Measurements from ENCODE around the gene DDX52. TPM values are rescaled to one million over a fixed set of nuclear protein-coding genes. Genes with fewer than 3 reads are reported as not detected.
"Not testable (repeated sequence)": the region's sequence is repeated elsewhere in the genome, so short reads cannot be mapped to it uniquely, and the experiment has no call there.

Gene DDX52
- total and polyA plus RNA-seq, 2 experiments from 2014 or later: 46.2 to 61.3 TPM

DNA sequence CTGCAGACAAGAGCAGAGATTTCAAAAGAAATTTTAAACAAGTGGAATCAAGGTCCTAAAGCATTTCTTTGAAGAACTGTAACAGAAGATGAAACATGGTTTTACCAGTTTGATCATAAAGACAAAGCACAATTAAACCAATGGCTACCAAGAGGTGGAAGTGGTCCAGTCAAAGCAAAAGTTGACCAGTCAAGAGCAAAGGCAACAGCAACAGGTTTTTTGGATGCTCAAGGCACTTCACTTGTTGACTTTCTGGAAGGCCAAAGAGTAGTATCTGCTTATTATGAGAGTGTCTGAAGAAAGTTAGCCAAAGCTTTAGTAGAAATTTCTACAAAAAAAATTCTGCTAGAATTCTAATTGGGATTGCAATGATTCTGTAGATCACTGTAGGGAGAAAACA is 5.3 kb downstream of the DDX52 start (continued):
- TF ChIP-seq, protein P1, sequence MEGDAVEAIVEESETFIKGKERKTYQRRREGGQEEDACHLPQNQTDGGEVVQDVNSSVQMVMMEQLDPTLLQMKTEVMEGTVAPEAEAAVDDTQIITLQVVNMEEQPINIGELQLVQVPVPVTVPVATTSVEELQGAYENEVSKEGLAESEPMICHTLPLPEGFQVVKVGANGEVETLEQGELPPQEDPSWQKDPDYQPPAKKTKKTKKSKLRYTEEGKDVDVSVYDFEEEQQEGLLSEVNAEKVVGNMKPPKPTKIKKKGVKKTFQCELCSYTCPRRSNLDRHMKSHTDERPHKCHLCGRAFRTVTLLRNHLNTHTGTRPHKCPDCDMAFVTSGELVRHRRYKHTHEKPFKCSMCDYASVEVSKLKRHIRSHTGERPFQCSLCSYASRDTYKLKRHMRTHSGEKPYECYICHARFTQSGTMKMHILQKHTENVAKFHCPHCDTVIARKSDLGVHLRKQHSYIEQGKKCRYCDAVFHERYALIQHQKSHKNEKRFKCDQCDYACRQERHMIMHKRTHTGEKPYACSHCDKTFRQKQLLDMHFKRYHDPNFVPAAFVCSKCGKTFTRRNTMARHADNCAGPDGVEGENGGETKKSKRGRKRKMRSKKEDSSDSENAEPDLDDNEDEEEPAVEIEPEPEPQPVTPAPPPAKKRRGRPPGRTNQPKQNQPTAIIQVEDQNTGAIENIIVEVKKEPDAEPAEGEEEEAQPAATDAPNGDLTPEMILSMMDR (conservative IDR thresholded peaks at IDR 0.05; ENCODE audit: low read depth in 2 of 2): no peak
- TF ChIP-seq EZH2phosphoT487 (IDR thresholded peaks at IDR 0.05; ENCODE audit: unreplicated experiment) (no peak), STAT1 (IDR thresholded peaks at IDR 0.05; ENCODE audit: unreplicated experiment) (no peak), CREB1 (CRISPR knock-in tag; IDR thresholded peaks at IDR 0.05; ENCODE audit: low read depth) (no peak), REST (IDR thresholded peaks at IDR 0.05; ENCODE audit: unreplicated experiment) (no peak), POLR2AphosphoS5 (IDR thresholded peaks at IDR 0.05; ENCODE audit: low read depth) (no peak), EZH2 (IDR thresholded peaks at IDR 0.05; ENCODE audit: low read depth, unreplicated experiment) (no peak)
- TF ChIP-seq, protein P2, sequence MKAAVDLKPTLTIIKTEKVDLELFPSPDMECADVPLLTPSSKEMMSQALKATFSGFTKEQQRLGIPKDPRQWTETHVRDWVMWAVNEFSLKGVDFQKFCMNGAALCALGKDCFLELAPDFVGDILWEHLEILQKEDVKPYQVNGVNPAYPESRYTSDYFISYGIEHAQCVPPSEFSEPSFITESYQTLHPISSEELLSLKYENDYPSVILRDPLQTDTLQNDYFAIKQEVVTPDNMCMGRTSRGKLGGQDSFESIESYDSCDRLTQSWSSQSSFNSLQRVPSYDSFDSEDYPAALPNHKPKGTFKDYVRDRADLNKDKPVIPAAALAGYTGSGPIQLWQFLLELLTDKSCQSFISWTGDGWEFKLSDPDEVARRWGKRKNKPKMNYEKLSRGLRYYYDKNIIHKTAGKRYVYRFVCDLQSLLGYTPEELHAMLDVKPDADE (IDR thresholded peaks at IDR 0.05): no peak

DNA sequence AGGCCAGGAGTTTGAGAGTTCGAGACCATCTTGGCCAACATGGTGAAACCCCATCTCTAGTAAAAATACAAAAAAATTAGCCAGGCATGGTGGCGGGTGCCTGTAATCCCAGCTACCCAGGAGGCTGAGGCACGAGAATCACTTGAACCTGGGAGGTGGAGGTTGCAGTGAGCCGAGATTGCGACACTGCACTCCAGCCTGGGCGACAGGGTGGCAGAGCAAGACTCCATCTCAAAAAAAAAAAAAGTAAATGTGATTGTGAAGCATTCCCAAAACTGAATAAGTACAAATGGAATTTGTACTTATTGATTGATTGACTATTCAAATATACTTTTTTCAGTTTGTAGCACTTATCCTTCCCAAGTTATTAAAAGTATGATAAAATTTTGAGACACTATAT is 26.8 kb downstream of the DDX52 start:
- not testable (repeated sequence) for H3K4me1 ChIP-seq (ENCODE audit: insufficient read depth); H3K9me2 ChIP-seq (ENCODE audit: insufficient read depth); H3K4me3 Mint-ChIP-seq; H3K79me2 ChIP-seq (replicated peaks; ENCODE audit: insufficient read depth); H3F3A ChIP-seq (replicated peaks; ENCODE audit: low read depth); H3K27me3 ChIP-seq (ENCODE audit: insufficient read depth); H3K27ac ChIP-seq (ENCODE audit: low read depth); ATAC-seq; H3K4me2 ChIP-seq; DNase-seq (ENCODE audit: low spot score); H3K27ac Mint-ChIP-seq; H3K27me3 Mint-ChIP-seq (ENCODE audit: insufficient read depth, low read depth, poor library complexity); H3K9me3 Mint-ChIP-seq; H2AFZ ChIP-seq; H3K4me1 Mint-ChIP-seq; H3K4me3 ChIP-seq
- H3K36me3 Mint-ChIP-seq (ENCODE audit: low read depth): peaks cover 40% of the 10 kb centered on the region
- Histone ChIP-seq H3K36me3 (ENCODE audit: insufficient read depth) (peaks cover 54% of the 10 kb centered on the region), H4K20me1 (replicated peaks; ENCODE audit: insufficient read depth) (peaks cover 22% of the 10 kb centered on the region; the same call in 1 of the 2 replicates)

Data from GM23338 (cell line).